Cortex of kidney (tissue), 1 donor: ENCODE measurements around the gene SPARC.

Experiments used
- DNase-seq: peaks from one replicate; lab custom pipeline; 2025; lab: John Stamatoyannopoulos, UW

Gene SPARC

GRCh38 chr5:151620461-151620840 is 66.3 kb downstream of the SPARC start:
- no peak for DNase-seq

DNA sequence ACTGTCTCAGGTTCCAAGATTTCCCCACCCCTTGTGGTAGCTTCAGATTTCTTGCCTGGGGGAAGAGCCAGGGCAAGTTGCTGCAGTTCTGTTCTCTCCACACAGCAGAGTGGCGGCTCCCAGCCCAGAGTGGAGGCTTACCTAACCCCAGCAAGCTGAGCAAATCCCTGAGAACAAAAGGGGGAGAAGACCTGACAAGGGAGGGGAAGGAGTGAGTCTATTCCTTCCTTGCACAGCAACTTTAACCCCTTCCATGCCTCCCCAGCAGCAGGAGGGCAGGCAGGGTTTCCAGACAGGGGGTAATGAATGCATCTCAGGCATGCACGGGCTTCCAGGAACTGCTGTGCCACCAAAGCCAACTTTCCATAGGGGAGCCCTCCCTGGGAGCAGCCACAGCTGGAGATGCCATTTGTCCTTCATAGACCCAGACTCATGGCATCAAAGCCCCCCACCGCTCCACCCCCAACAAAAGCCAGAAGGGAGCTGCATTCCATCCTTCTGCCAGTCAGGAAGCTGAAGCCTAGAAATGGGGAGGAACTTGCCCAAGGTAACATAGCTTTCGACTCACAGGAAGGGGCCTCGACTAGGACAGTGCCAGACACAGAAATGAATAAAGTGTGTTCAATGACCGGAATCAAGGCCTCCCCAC is 66.8 kb downstream of the SPARC start:
- DNase-seq, result no peak

DNA sequence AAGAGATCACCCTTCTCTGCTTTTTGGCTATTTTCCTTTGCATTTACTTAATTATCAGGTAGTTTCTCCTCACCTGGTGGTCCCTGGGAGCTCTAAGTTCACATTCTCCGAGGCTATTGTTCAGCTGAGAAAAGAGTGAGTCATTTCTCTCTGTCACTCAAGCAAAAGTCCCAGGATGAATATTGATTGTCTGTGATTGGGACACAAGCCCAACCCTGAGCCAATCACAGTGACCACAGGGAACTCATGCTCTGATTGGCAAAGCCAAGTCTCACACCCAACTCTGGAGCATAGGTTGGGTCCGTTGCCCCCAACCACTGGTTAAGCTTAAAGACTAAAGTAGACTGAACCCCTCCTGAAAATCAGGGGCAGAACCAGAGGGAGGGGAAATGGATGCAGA is 67.8 kb downstream of the SPARC start:
- no peak for DNase-seq

- no peak for DNase-seq
These were observed 68.6 kb downstream of the SPARC start for GRCh38 chr5:151617841-151618710.

- DNase-seq, result no peak
These were observed 69.3 kb downstream of the SPARC start for GRCh38 chr5:151617383-151617840.

GRCh38 chr5:151615431-151615830 is 71.3 kb downstream of the SPARC start:
- DNase-seq, result no peak

DNA sequence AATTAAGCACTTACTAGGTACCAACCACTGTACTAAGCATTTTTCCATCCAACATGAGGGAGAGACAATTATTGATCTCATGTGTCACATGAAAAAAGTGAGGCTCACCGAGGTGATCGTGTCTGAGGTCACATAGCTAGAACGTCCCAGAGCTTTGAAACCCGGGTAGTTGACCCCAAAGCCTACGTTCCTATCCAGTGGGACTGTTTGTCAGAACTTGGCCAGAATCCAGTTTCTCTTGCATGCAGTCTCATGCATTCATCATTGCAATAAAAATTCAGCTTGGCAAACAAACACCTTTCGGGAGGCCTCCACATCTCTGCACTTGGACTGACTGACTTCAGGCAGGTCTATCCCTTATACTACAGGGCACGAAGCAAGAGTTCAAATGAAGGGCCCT is 72.2 kb downstream of the SPARC start:
- no peak for DNase-seq

DNA sequence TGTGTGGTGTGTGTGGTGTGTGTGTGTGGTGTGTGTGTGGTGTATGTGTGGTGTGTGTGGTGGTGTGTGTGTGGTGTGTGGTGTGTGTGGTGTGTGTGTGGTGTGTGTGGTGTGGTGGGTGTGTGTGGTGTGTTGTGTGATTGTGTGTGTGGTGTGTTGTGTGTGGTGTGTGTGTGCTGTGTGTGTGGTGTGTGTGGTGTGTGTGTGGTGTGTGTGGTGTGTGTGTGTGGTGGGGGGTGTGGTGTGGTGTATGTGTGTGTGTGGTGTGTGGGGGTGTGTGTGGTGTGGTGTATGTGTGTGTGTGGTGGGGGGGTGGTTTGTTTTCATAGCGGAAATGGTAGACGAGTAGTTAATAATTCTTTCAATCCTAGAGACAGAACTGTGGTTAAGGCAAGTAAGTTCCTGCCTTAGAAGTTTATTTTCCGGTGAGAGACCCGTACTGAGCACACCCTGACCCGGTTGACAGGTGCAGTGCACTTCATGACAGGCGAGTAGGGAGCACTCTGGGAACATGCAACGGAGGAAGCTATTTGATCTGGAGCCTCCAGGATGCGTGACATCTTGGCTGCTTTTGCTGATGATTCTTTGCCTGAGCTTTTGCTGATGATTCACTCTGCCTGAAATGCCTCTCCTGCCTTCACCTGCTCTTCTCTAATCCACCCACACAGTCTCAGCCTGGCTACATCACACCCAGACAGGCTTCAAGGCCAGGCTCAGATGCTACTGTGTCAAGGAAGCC is 73.9 kb downstream of the SPARC start:
- no peak for DNase-seq

GRCh38 chr5:151611127-151611775 is 75.5 kb downstream of the SPARC start:
- DNase-seq, result no peak
